ENCODE data around the gene KLHL6.

- TF ChIP-seq CTCF (conservative IDR thresholded peaks at IDR 0.05) (no peak), ZFX (IDR thresholded peaks at IDR 0.05) (no peak)
These were observed 25.8 kb downstream of the KLHL6 start for GRCh38 chr3:183529717-183530116.
